Kidney capillary endothelial cell (primary cell): ENCODE data around the gene SLC12A8.

Source experiments
- DNase-seq: peaks from one replicate; pipeline ENCODE4 v3.0.0-alpha.2; 2018; ENCODE audit warnings: low spot score

The SLC12A8 gene

GRCh38 chr3:125140011-125140817 is 72.3 kb downstream of the SLC12A8 start:
- no peak for DNase-seq

- DNase-seq, result no peak
Observed at GRCh38 chr3:125139386-125139785, 73.2 kb downstream of the SLC12A8 start.

GRCh38 chr3:125137358-125138033 is 75.1 kb downstream of the SLC12A8 start:
- DNase-seq, result no peak

- no peak for DNase-seq
Observed at GRCh38 chr3:125136966-125137357, 75.6 kb downstream of the SLC12A8 start.

- DNase-seq, result no peak
Observed at GRCh38 chr3:125136515-125136914, 76.0 kb downstream of the SLC12A8 start.

GRCh38 chr3:125134952-125135351 is 77.6 kb downstream of the SLC12A8 start:
- DNase-seq, result no peak

GRCh38 chr3:125132815-125133214 is 79.7 kb downstream of the SLC12A8 start:
- no peak for DNase-seq

GRCh38 chr3:125129512-125129997 is 83.0 kb downstream of the SLC12A8 start:
- no peak for DNase-seq

- DNase-seq, result no peak
Observed at GRCh38 chr3:125128861-125129501, 83.6 kb downstream of the SLC12A8 start.

GRCh38 chr3:125126323-125126722 is 86.2 kb downstream of the SLC12A8 start:
- no peak for DNase-seq

GRCh38 chr3:125125821-125126245 is 86.7 kb downstream of the SLC12A8 start:
- no peak for DNase-seq

GRCh38 chr3:125123451-125124305 is 88.9 kb downstream of the SLC12A8 start:
- DNase-seq, result peak; percentile 53

- DNase-seq, result no peak
Observed at GRCh38 chr3:125121246-125122010, 91.1 kb downstream of the SLC12A8 start.

GRCh38 chr3:125120379-125121122 is 92.0 kb downstream of the SLC12A8 start:
- no peak for DNase-seq

- no peak for DNase-seq
Observed at GRCh38 chr3:125119752-125120378, 92.7 kb downstream of the SLC12A8 start.

GRCh38 chr3:125118600-125118999 is 93.9 kb downstream of the SLC12A8 start:
- DNase-seq, result no peak

- no peak for DNase-seq
Observed at GRCh38 chr3:125117631-125118191, 94.8 kb downstream of the SLC12A8 start.

- no peak for DNase-seq
Observed at GRCh38 chr3:125116311-125117080, 96.1 kb downstream of the SLC12A8 start.

- DNase-seq, result no peak
Observed at GRCh38 chr3:125115640-125116039, 96.9 kb downstream of the SLC12A8 start.
